ENCODE measurements around the gene FRMD4A.

GRCh38 chr10:14126697-14127440 lies 203.9 kb downstream of the FRMD4A start:
- TF ChIP-seq CTCF (IDR thresholded peaks at IDR 0.05) = no peak
- TF ChIP-seq POLR2AphosphoS5 (IDR thresholded peaks at IDR 0.05) = no peak
- TF ChIP-seq POLR2A (IDR thresholded peaks at IDR 0.05) = no peak
- TF ChIP-seq EP300 (IDR thresholded peaks at IDR 0.05) = no peak

All from stomach (tissue), 4 donors.